ENCODE measurements around the gene MRPS26. TPM values are rescaled to one million over a fixed set of nuclear protein-coding genes. Genes with fewer than 3 reads are reported as not detected.

Gene MRPS26
- total RNA-seq, 1 donor from 2014 or later: 27.3 TPM

- no peak for DNase-seq (ENCODE audit: low read depth)
- no peak overlapping the region for H3K27ac ChIP-seq (ENCODE audit: low read depth, low read length)
- no peaks in the 10 kb centered on the region for H3K9me3 ChIP-seq (ENCODE audit: insufficient read depth, low read depth, low read length)
- Mint-ChIP-seq H3K27me3 (ENCODE audit: low read depth, unreplicated experiment) (no peaks in the 10 kb centered on the region), H3K4me1 (ENCODE audit: low read depth, unreplicated experiment) (no peaks in the 10 kb centered on the region), H3K27ac (ENCODE audit: unreplicated experiment) (no peak overlapping the region), H3K36me3 (ENCODE audit: low read depth, unreplicated experiment) (peaks cover 33% of the 10 kb centered on the region), H3K4me3 (ENCODE audit: unreplicated experiment) (no peak overlapping the region), H3K9me3 (ENCODE audit: unreplicated experiment) (no peaks in the 10 kb centered on the region)
- TF ChIP-seq EZH2 (IDR thresholded peaks at IDR 0.05; ENCODE audit: insufficient read depth, low read length) (no peak), CTCF (IDR thresholded peaks at IDR 0.05; ENCODE audit: insufficient read depth, low read depth, low read length) (no peak)
- H4K20me1 ChIP-seq (ENCODE audit: insufficient read depth, low read length): no peaks in the 10 kb centered on the region
- H3K79me2 ChIP-seq (ENCODE audit: insufficient read depth, low read length): no peaks in the 10 kb centered on the region
- no peak overlapping the region for H3K4me2 ChIP-seq (ENCODE audit: low read length)
- peaks cover 6% of the 10 kb centered on the region for H3K4me1 ChIP-seq (ENCODE audit: insufficient read depth, low read length)
- H3K4me3 ChIP-seq (ENCODE audit: insufficient read depth, low read depth, low read length): no peak overlapping the region
- FAIRE-seq: no peak
- H3K27me3 ChIP-seq (ENCODE audit: insufficient read depth, low read length): no peaks in the 10 kb centered on the region
- peaks cover 17% of the 10 kb centered on the region for H3K36me3 ChIP-seq (ENCODE audit: insufficient read depth, low read length)
- H3K9ac ChIP-seq (ENCODE audit: low read length): no peak overlapping the region
- H2AFZ ChIP-seq (ENCODE audit: low read depth, low read length): no peak overlapping the region
These were observed 7.4 kb upstream of the MRPS26 start for GRCh38 chr20:3038454-3038853.

- H3K27ac Mint-ChIP-seq (ENCODE audit: unreplicated experiment): no peak overlapping the region
- TF ChIP-seq CTCF (IDR thresholded peaks at IDR 0.05; ENCODE audit: insufficient read depth, low read depth, low read length) (no peak), EZH2 (IDR thresholded peaks at IDR 0.05; ENCODE audit: insufficient read depth, low read length) (no peak)
These were observed 6.4 kb upstream of the MRPS26 start for GRCh38 chr20:3039426-3039825.

GRCh38 chr20:3040086-3040485 is 5.8 kb upstream of the MRPS26 start:
- no peak overlapping the region for H3K9ac ChIP-seq (ENCODE audit: low read length)
- Mint-ChIP-seq H3K27ac (ENCODE audit: unreplicated experiment) (no peak overlapping the region), H3K4me3 (ENCODE audit: unreplicated experiment) (no peak overlapping the region), H3K9me3 (ENCODE audit: unreplicated experiment) (no peaks in the 10 kb centered on the region), H3K36me3 (ENCODE audit: low read depth, unreplicated experiment) (peaks cover 27% of the 10 kb centered on the region), H3K4me1 (ENCODE audit: low read depth, unreplicated experiment) (peaks cover 2% of the 10 kb centered on the region), H3K27me3 (ENCODE audit: low read depth, unreplicated experiment) (no peaks in the 10 kb centered on the region)
- H4K20me1 ChIP-seq (ENCODE audit: insufficient read depth, low read length): no peaks in the 10 kb centered on the region
- no peaks in the 10 kb centered on the region for H3K27me3 ChIP-seq (ENCODE audit: insufficient read depth, low read length)
- H2AFZ ChIP-seq (ENCODE audit: low read depth, low read length): no peak overlapping the region
- no peak for DNase-seq (ENCODE audit: low read depth)
- H3K79me2 ChIP-seq (ENCODE audit: insufficient read depth, low read length): no peaks in the 10 kb centered on the region
- peaks cover 7% of the 10 kb centered on the region for H3K4me1 ChIP-seq (ENCODE audit: insufficient read depth, low read length)
- FAIRE-seq: no peak
- H3K27ac ChIP-seq (ENCODE audit: low read depth, low read length): no peak overlapping the region
- no peaks in the 10 kb centered on the region for H3K9me3 ChIP-seq (ENCODE audit: insufficient read depth, low read depth, low read length)
- H3K36me3 ChIP-seq (ENCODE audit: insufficient read depth, low read length): peaks cover 15% of the 10 kb centered on the region
- TF ChIP-seq CTCF (IDR thresholded peaks at IDR 0.05; ENCODE audit: insufficient read depth, low read depth, low read length): no peak
- no peak overlapping the region for H3K4me3 ChIP-seq (ENCODE audit: insufficient read depth, low read depth, low read length)
- H3K4me2 ChIP-seq (ENCODE audit: low read length): no peak overlapping the region

More at GRCh38 chr20:3039426-3039825, 6.4 kb upstream of the MRPS26 start:
- Mint-ChIP-seq H3K4me3 (ENCODE audit: unreplicated experiment) (no peak overlapping the region), H3K9me3 (ENCODE audit: unreplicated experiment) (no peaks in the 10 kb centered on the region), H3K27me3 (ENCODE audit: low read depth, unreplicated experiment) (no peaks in the 10 kb centered on the region), H3K36me3 (ENCODE audit: low read depth, unreplicated experiment) (peaks cover 31% of the 10 kb centered on the region), H3K4me1 (ENCODE audit: low read depth, unreplicated experiment) (no peaks in the 10 kb centered on the region)
- FAIRE-seq (no peak), DNase-seq (ENCODE audit: low read depth) (no peak)
- H3K9me3 ChIP-seq (ENCODE audit: insufficient read depth, low read depth, low read length): no peaks in the 10 kb centered on the region
- no peaks in the 10 kb centered on the region for H3K79me2 ChIP-seq (ENCODE audit: insufficient read depth, low read length)
- H3K9ac ChIP-seq (ENCODE audit: low read length): no peak overlapping the region
- H4K20me1 ChIP-seq (ENCODE audit: insufficient read depth, low read length): no peaks in the 10 kb centered on the region
- no peak overlapping the region for H3K4me3 ChIP-seq (ENCODE audit: insufficient read depth, low read depth, low read length)
- H3K4me1 ChIP-seq (ENCODE audit: insufficient read depth, low read length): peaks cover 6% of the 10 kb centered on the region
- H3K36me3 ChIP-seq (ENCODE audit: insufficient read depth, low read length): peaks cover 17% of the 10 kb centered on the region
- no peak overlapping the region for H2AFZ ChIP-seq (ENCODE audit: low read depth, low read length)
- no peaks in the 10 kb centered on the region for H3K27me3 ChIP-seq (ENCODE audit: insufficient read depth, low read length)
- no peak overlapping the region for H3K4me2 ChIP-seq (ENCODE audit: low read length)
- no peak overlapping the region for H3K27ac ChIP-seq (ENCODE audit: low read depth, low read length)
